GM18867 (cell line): Measurements from ENCODE around the gene TECTA.
A peak's percentile ranks its signal among the peaks of the same experiment; 100 is the strongest.
"Not testable (repeated sequence)": the region's sequence is repeated elsewhere in the genome, so short reads cannot be mapped to it uniquely, and the experiment has no call there.

Experiments used
- ATAC-seq: cut with Tn5 transposase; IDR thresholded peaks from one replicate; pipeline ENCODE4 v1.9.1; 2021; ENCODE audit warnings: mild to moderate bottlenecking, moderate library complexity; ENCODE audit not compliant: unreplicated experiment

TECTA gene

GRCh38 chr11:121225382-121225781, 124.3 kb downstream of the TECTA start:
- ATAC-seq, result no peak

- no peak for ATAC-seq
Observed at GRCh38 chr11:121226415-121227263, 125.6 kb downstream of the TECTA start.

GRCh38 chr11:121228851-121229250, 127.8 kb downstream of the TECTA start:
- no peak for ATAC-seq

- no peak for ATAC-seq
Observed at GRCh38 chr11:121229495-121230215, 128.6 kb downstream of the TECTA start.

GRCh38 chr11:121231576-121232278, 130.7 kb downstream of the TECTA start:
- no peak for ATAC-seq

- ATAC-seq, result no peak
Observed at GRCh38 chr11:121235057-121235456, 134.0 kb downstream of the TECTA start.

GRCh38 chr11:121236115-121237001, 135.3 kb downstream of the TECTA start:
- peak; percentile 78 for ATAC-seq

GRCh38 chr11:121237247-121237646, 136.2 kb downstream of the TECTA start:
- ATAC-seq, result peak; percentile 36

- ATAC-seq, result no peak
Observed at GRCh38 chr11:121237686-121238658, 136.9 kb downstream of the TECTA start.

GRCh38 chr11:121238956-121239355, 137.9 kb downstream of the TECTA start:
- no peak for ATAC-seq

GRCh38 chr11:121240001-121240400, 139.0 kb downstream of the TECTA start:
- ATAC-seq, result not testable (repeated sequence)

- ATAC-seq, result no peak
Observed at GRCh38 chr11:121240650-121241303, 139.7 kb downstream of the TECTA start.
